Ishikawa (cell line): Measurements from ENCODE around the gene WNT7B.

Source experiments
- CEBPB ChIP-seq: IDR thresholded peaks from 2 replicates; pipeline ENCODE4 v1.6.1; 2012
- CREB1 ChIP-seq: IDR thresholded peaks from 2 replicates; pipeline ENCODE4 v1.6.1; 2012; ENCODE audit warnings: low read depth
- EGR1 ChIP-seq: IDR thresholded peaks from 2 replicates; pipeline ENCODE4 v1.6.1; 2012
- EP300 ChIP-seq: IDR thresholded peaks from 2 replicates; pipeline ENCODE4 v1.6.1; 2012; ENCODE audit warnings: borderline replicate concordance
- FOXM1 ChIP-seq: IDR thresholded peaks from 2 replicates; pipeline ENCODE4 v1.6.1; 2012; ENCODE audit warnings: low read depth, borderline replicate concordance
- NFIC ChIP-seq: IDR thresholded peaks from 2 replicates; pipeline ENCODE4 v1.6.1; 2012
- RAD21 ChIP-seq: IDR thresholded peaks from 2 replicates; pipeline ENCODE4 v1.6.1; 2012; ENCODE audit warnings: low read depth
- TCF12 ChIP-seq: IDR thresholded peaks from 2 replicates; pipeline ENCODE4 v1.6.1; 2012; ENCODE audit warnings: low read depth
- TEAD4 ChIP-seq: IDR thresholded peaks from 2 replicates; pipeline ENCODE4 v1.6.1; 2012
- YY1 ChIP-seq: IDR thresholded peaks from 2 replicates; pipeline ENCODE4 v1.6.1; 2012; ENCODE audit warnings: low read depth
- ZBTB7A ChIP-seq: IDR thresholded peaks from 2 replicates; pipeline ENCODE4 v1.6.1; 2012; ENCODE audit warnings: low read depth
- TF ChIP-seq, protein P1 (sequence below): IDR thresholded peaks from 2 replicates; pipeline ENCODE4 v1.6.1; 2012; ENCODE audit warnings: low read depth, mild to moderate bottlenecking
- TF ChIP-seq, protein P2 (sequence below): IDR thresholded peaks from 2 replicates; pipeline ENCODE4 v1.6.1; 2012
- TF ChIP-seq, protein P3 (sequence below): IDR thresholded peaks from 2 replicates; pipeline ENCODE4 v1.6.1; 2012

DNA sequence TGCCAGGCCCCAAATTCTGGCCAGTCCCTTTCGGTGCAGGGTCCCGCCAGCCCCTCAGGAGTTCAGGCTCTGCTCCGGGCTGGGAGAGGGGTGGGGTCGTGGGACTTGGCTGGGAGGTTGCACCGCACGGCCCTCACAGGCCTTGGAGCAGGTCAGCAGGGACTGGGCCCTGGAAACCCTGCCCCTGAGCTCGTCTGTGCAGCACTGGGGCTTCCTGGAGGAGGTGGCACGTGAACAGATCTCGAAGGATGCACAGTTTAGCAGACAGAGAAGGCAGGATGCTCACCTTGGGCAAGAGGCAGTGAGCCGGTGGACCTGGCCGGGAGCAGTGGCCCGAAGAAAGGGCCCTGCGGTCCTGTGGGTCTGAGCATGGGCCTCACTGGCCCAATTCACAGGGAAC lies 70.0 kb downstream of the WNT7B start:
- TF ChIP-seq, protein P1, sequence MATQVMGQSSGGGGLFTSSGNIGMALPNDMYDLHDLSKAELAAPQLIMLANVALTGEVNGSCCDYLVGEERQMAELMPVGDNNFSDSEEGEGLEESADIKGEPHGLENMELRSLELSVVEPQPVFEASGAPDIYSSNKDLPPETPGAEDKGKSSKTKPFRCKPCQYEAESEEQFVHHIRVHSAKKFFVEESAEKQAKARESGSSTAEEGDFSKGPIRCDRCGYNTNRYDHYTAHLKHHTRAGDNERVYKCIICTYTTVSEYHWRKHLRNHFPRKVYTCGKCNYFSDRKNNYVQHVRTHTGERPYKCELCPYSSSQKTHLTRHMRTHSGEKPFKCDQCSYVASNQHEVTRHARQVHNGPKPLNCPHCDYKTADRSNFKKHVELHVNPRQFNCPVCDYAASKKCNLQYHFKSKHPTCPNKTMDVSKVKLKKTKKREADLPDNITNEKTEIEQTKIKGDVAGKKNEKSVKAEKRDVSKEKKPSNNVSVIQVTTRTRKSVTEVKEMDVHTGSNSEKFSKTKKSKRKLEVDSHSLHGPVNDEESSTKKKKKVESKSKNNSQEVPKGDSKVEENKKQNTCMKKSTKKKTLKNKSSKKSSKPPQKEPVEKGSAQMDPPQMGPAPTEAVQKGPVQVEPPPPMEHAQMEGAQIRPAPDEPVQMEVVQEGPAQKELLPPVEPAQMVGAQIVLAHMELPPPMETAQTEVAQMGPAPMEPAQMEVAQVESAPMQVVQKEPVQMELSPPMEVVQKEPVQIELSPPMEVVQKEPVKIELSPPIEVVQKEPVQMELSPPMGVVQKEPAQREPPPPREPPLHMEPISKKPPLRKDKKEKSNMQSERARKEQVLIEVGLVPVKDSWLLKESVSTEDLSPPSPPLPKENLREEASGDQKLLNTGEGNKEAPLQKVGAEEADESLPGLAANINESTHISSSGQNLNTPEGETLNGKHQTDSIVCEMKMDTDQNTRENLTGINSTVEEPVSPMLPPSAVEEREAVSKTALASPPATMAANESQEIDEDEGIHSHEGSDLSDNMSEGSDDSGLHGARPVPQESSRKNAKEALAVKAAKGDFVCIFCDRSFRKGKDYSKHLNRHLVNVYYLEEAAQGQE, result no peak
- no peak for TF ChIP-seq YY1
- TF ChIP-seq RAD21, result no peak
- no peak for TF ChIP-seq CEBPB
- no peak for TF ChIP-seq TEAD4
- no peak for TF ChIP-seq CREB1
- no peak for TF ChIP-seq EP300
- TF ChIP-seq, protein P2, sequence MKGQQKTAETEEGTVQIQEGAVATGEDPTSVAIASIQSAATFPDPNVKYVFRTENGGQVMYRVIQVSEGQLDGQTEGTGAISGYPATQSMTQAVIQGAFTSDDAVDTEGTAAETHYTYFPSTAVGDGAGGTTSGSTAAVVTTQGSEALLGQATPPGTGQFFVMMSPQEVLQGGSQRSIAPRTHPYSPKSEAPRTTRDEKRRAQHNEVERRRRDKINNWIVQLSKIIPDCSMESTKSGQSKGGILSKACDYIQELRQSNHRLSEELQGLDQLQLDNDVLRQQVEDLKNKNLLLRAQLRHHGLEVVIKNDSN, result no peak
- TF ChIP-seq EGR1, result no peak
- no peak for TF ChIP-seq ZBTB7A
- no peak for TF ChIP-seq NFIC
- TF ChIP-seq, protein P3, sequence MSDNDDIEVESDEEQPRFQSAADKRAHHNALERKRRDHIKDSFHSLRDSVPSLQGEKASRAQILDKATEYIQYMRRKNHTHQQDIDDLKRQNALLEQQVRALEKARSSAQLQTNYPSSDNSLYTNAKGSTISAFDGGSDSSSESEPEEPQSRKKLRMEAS, result no peak
- TF ChIP-seq FOXM1, result no peak
- TF ChIP-seq TCF12, result no peak
